ENCODE results near the gene MMP7. TPM values are rescaled to one million over a fixed set of nuclear protein-coding genes. Genes with fewer than 3 reads are reported as not detected.

Gene MMP7
- total RNA-seq, 2 experiments from 2014 or later, result not detected

GRCh38 chr11:102559839-102560238 lies 29.3 kb upstream of the MMP7 start:
- ATAC-seq (ENCODE audit: poor library complexity) (peak; percentile 75), DNase-seq (peak in 4 of 14 experiments; percentile 18 to 66 (median 46))
- H3K4me1 ChIP-seq (ENCODE audit: insufficient read depth, low read length), result peaks cover 7% of the 10 kb centered on the region
- H3K27ac ChIP-seq (ENCODE audit: low read depth in 1 of 2, low read length in 2 of 2), result peak overlapping the region in 1 of 2 donors; percentile 5
- H3K27me3 ChIP-seq (ENCODE audit: control insufficient read depth in 1 of 2, insufficient read depth in 2 of 2, low read length in 2 of 2), result no peaks in the 10 kb centered on the region
- no peak overlapping the region for H3K4me3 ChIP-seq (ENCODE audit: low read length)
- H3K4me1 Mint-ChIP-seq (ENCODE audit: low read depth), result peaks cover 48% of the 10 kb centered on the region
- H3K4me3 Mint-ChIP-seq, result peak overlapping the region; percentile 17
- CTCF ChIA-PET, result interaction anchor here (1.0 kb wide), 1 partner anchor 17 kb away, joined by 3 read pairs; no protein-coding TSS in a partner anchor
- H3K36me3 Mint-ChIP-seq (ENCODE audit: low read depth), result no peaks in the 10 kb centered on the region
- POLR2A ChIA-PET, result interaction anchor here (0.7 to 1.4 kb wide), 6 partner anchors 9 to 16 kb away, joined by 3 to 4 read pairs (median 3); no protein-coding TSS in a partner anchor
- H3K9me3 ChIP-seq (ENCODE audit: control insufficient read depth in 1 of 2, insufficient read depth in 1 of 2, low read length in 2 of 2), result no peaks in the 10 kb centered on the region
- H3K27me3 Mint-ChIP-seq, result no peaks in the 10 kb centered on the region
- TF ChIP-seq CTCF (IDR thresholded peaks at IDR 0.05), result no peak
- no peaks in the 10 kb centered on the region for H3K36me3 ChIP-seq (ENCODE audit: insufficient read depth, low read length)
- H3K9me3 Mint-ChIP-seq, result no peaks in the 10 kb centered on the region
- intact Hi-C loops (cut with DNase I, micrococcal nuclease), result no loop called here
- peak overlapping the region; percentile 86 for H3K27ac Mint-ChIP-seq

DNA sequence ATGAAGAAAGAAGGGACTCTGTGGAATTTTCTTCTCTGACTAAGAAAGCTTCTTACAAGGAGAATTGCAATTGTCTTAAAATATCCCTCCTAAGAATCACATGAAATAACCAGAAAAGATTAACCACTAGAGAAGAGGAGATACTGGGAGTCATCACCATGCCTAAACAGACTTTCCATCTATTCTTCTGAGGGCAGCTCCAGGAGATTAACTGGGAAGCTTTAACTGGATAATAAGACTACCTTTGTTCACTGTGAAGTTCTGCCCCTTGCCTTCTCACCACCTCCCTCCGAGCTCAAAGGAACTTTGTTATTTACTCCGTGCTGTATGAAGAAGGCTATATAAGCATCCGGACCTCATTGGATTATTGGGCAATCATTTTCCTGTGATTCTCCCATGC lies 24.5 kb upstream of the MMP7 start:
- Histone ChIP-seq H3K27me3 (ENCODE audit: control insufficient read depth in 1 of 2, insufficient read depth in 2 of 2, low read length in 2 of 2) (no peaks in the 10 kb centered on the region), H3K9me3 (ENCODE audit: control insufficient read depth in 1 of 2, insufficient read depth in 1 of 2, low read length in 2 of 2) (no peaks in the 10 kb centered on the region), H3K36me3 (ENCODE audit: insufficient read depth, low read length) (no peaks in the 10 kb centered on the region), H3K4me1 (ENCODE audit: insufficient read depth, low read length) (no peaks in the 10 kb centered on the region), H3K4me3 (ENCODE audit: low read length) (no peak overlapping the region), H3K27ac (ENCODE audit: low read depth in 1 of 2, low read length in 2 of 2) (no peak overlapping the region)
- DNase-seq (no peak), ATAC-seq (ENCODE audit: poor library complexity) (no peak)
- Mint-ChIP-seq H3K36me3 (ENCODE audit: low read depth) (no peaks in the 10 kb centered on the region), H3K9me3 (no peaks in the 10 kb centered on the region), H3K4me1 (ENCODE audit: low read depth) (peaks cover 13% of the 10 kb centered on the region), H3K4me3 (no peak overlapping the region), H3K27me3 (no peaks in the 10 kb centered on the region), H3K27ac (no peak overlapping the region)
- no peak for TF ChIP-seq CTCF (IDR thresholded peaks at IDR 0.05)
- POLR2A ChIA-PET, result no interaction called here
- CTCF ChIA-PET, result no interaction called here
- intact Hi-C loops (cut with DNase I, micrococcal nuclease), result no loop called here

GRCh38 chr11:102553835-102554282 lies 23.3 kb upstream of the MMP7 start:
- no peak for DNase-seq

More at GRCh38 chr11:102553835-102554282, 23.3 kb upstream of the MMP7 start:
- POLR2A ChIA-PET, result no interaction called here
- Histone ChIP-seq H3K27me3 (ENCODE audit: control insufficient read depth in 1 of 2, insufficient read depth in 2 of 2, low read length in 2 of 2) (no peaks in the 10 kb centered on the region), H3K4me1 (ENCODE audit: insufficient read depth, low read length) (no peaks in the 10 kb centered on the region), H3K4me3 (ENCODE audit: low read length) (no peak overlapping the region), H3K9me3 (ENCODE audit: control insufficient read depth in 1 of 2, insufficient read depth in 1 of 2, low read length in 2 of 2) (no peaks in the 10 kb centered on the region), H3K27ac (ENCODE audit: low read depth in 1 of 2, low read length in 2 of 2) (no peak overlapping the region), H3K36me3 (ENCODE audit: insufficient read depth, low read length) (no peaks in the 10 kb centered on the region)
- no peak for TF ChIP-seq CTCF (IDR thresholded peaks at IDR 0.05)
- ATAC-seq (ENCODE audit: poor library complexity), result no peak
- no peaks in the 10 kb centered on the region for H3K27me3 Mint-ChIP-seq
- intact Hi-C loops (cut with DNase I, micrococcal nuclease), result no loop called here
- CTCF ChIA-PET, result no interaction called here
- no peak overlapping the region for H3K4me3 Mint-ChIP-seq
- peaks cover 1% of the 10 kb centered on the region for H3K4me1 Mint-ChIP-seq (ENCODE audit: low read depth)
- H3K36me3 Mint-ChIP-seq (ENCODE audit: low read depth), result no peaks in the 10 kb centered on the region
- no peaks in the 10 kb centered on the region for H3K9me3 Mint-ChIP-seq
- H3K27ac Mint-ChIP-seq, result no peak overlapping the region

Measured in CD4-positive, alpha-beta T cell (primary cell).